Caco-2 (cell line): Measurements from ENCODE around the gene SNAP25. TPM values are rescaled to one million over a fixed set of nuclear protein-coding genes. Genes with fewer than 3 reads are reported as not detected.

ENCODE experiments used
- BruUV-seq: library from RNA; stranded (reverse); fragments of 400-500 nt; replicated peaks from 2 replicates; lab custom pipeline; 2021; lab: Mats Ljungman, UMichigan
- CTCF ChIA-PET: fragments of 300-600 bp; sonication (Branson Sonifier 250); formaldehyde crosslinking; loops from one replicate; lab custom pipeline; 2022; ENCODE audit warnings: antibody characterized with exemption; lab: Charles Lee
- POLR2A ChIA-PET: fragments of 300-600 bp; sonication (Branson Sonifier 250); formaldehyde crosslinking; loops from one replicate; lab custom pipeline; 2022; ENCODE audit warnings: antibody characterized with exemption; lab: Charles Lee
- DNase-seq, 2 experiments: peaks; one replicate each; pipeline versions ENCODE4 v3.0.0 to v3.0.0-alpha.2; 2020 to 2022
- H3K27me3 ChIP-seq: replicated peaks from 2 replicates; pipeline ENCODE4 v1.6.0; 2011; ENCODE audit warnings: low read length; ENCODE audit not compliant: control insufficient read depth, insufficient read depth
- H3K36me3 ChIP-seq: 2 replicates; pipeline ENCODE4 v1.5.1; 2011; ENCODE audit warnings: low read length; ENCODE audit not compliant: control insufficient read depth, insufficient read depth
- H3K4me1 ChIP-seq: fragments of 250-450 bp; sonication (Bioruptor Pico); 2 replicates; pipeline ENCODE4 v1.5.1; 2020; ENCODE audit warnings: mild to moderate bottlenecking
- H3K4me3 ChIP-seq: 2 replicates; pipeline ENCODE4 v1.5.1; 2011; ENCODE audit warnings: low read depth, mild to moderate bottlenecking, control low read depth, low read length
- H3K9me3 ChIP-seq: fragments of 250-450 bp; sonication (Bioruptor Pico); 2 replicates; pipeline ENCODE4 v1.5.1; 2020; ENCODE audit warnings: mild to moderate bottlenecking, moderate library complexity
- H3K27ac Mint-ChIP-seq: one replicate; pipeline ENCODE4 v1.8.0; 2022; ENCODE audit warnings: mixed read lengths; ENCODE audit not compliant: unreplicated experiment
- H3K27me3 Mint-ChIP-seq: one replicate; pipeline ENCODE4 v1.8.0; 2022; ENCODE audit warnings: mixed read lengths; ENCODE audit not compliant: insufficient read depth, unreplicated experiment
- H3K36me3 Mint-ChIP-seq: one replicate; pipeline ENCODE4 v1.8.0; 2022; ENCODE audit warnings: mild to moderate bottlenecking, mixed read lengths; ENCODE audit not compliant: insufficient read depth, unreplicated experiment
- H3K4me1 Mint-ChIP-seq: one replicate; pipeline ENCODE4 v1.8.0; 2022; ENCODE audit warnings: low read depth, mixed read lengths; ENCODE audit not compliant: unreplicated experiment
- H3K4me3 Mint-ChIP-seq: one replicate; pipeline ENCODE4 v1.8.0; 2022; ENCODE audit warnings: mild to moderate bottlenecking, moderate library complexity, mixed read lengths; ENCODE audit not compliant: unreplicated experiment
- H3K9me3 Mint-ChIP-seq: one replicate; pipeline ENCODE4 v1.8.0; 2022; ENCODE audit warnings: mixed read lengths; ENCODE audit not compliant: unreplicated experiment
- CTCF ChIP-seq, 2 experiments: fragments of 200-600 bp in 1 of 2; IDR thresholded peaks; 1 replicate in 1 of 2; 2 replicates in 1 of 2; pipeline versions ENCODE4 v1.5.1 to v1.8.0; 2011 to 2022; ENCODE audit warnings: antibody characterized with exemption in 1 of 2, control low read depth in 1 of 2, inconsistent platforms in 1 of 2, low read depth in 1 of 2, low read length in 1 of 2, mild to moderate bottlenecking in 1 of 2, moderate library complexity in 1 of 2; ENCODE audit not compliant: insufficient read depth in 1 of 2, severe bottlenecking in 1 of 2, unreplicated experiment in 1 of 2
- intact Hi-C: fragments of 100-400 bp; cut with micrococcal nuclease; formaldehyde crosslinking; loops from one replicate; pipeline ENCODE4 v1.10.0; 2022; ENCODE audit not compliant: unreplicated experiment
- total RNA-seq: library from RNA; stranded (reverse); gene quantifications from 2 replicates; pipeline ENCODE4 v1.2.3, GENCODE V29; 2022

Gene SNAP25
- total RNA-seq, 1 experiment from 2014 or later, result not detected

DNA sequence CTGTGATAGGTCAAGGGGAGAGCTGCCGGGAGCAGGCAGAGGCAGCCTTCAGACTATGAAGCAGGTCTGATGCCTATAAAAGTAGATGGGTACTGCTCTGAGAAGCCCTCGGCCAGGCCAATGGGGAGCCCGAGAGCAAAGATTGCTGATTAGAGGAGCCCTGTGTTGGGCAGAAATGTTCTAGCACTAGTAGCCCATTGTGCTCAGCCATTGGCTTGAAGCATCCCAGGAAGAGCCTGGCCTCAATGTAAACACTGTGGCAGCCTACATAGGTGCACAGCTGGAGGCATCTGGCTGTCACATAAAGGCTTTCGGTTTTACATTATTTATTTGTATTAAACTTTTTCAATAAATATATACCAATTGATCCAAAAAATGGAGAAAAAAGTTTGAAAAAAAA is 67.7 kb downstream of the SNAP25 start:
- Histone ChIP-seq H3K27me3 (no peaks in the 10 kb centered on the region), H3K4me1 (no peaks in the 10 kb centered on the region), H3K36me3 (no peaks in the 10 kb centered on the region), H3K9me3 (no peaks in the 10 kb centered on the region), H3K4me3 (no peak overlapping the region)
- Mint-ChIP-seq H3K27ac (no peak overlapping the region), H3K27me3 (peaks cover 6% of the 10 kb centered on the region), H3K36me3 (no peaks in the 10 kb centered on the region), H3K4me1 (no peaks in the 10 kb centered on the region), H3K4me3 (no peak overlapping the region), H3K9me3 (no peaks in the 10 kb centered on the region)
- intact Hi-C loops, result no loop called here
- ChIA-PET POLR2A (no interaction called here), CTCF (no interaction called here)
- DNase-seq, result no peak
- no TSS peak for BruUV-seq
- no peak for TF ChIP-seq CTCF (IDR thresholded peaks at IDR 0.05; ENCODE audit: insufficient read depth in 1 of 2, low read depth in 1 of 2, low read length in 1 of 2, severe bottlenecking in 1 of 2, unreplicated experiment in 1 of 2)

- Mint-ChIP-seq H3K4me3 (no peak overlapping the region), H3K27me3 (peaks cover 6% of the 10 kb centered on the region), H3K36me3 (no peaks in the 10 kb centered on the region), H3K27ac (no peak overlapping the region), H3K9me3 (no peaks in the 10 kb centered on the region), H3K4me1 (no peaks in the 10 kb centered on the region)
- Histone ChIP-seq H3K9me3 (no peaks in the 10 kb centered on the region), H3K4me3 (no peak overlapping the region), H3K4me1 (no peaks in the 10 kb centered on the region), H3K36me3 (no peaks in the 10 kb centered on the region), H3K27me3 (no peaks in the 10 kb centered on the region)
- intact Hi-C loops, result no loop called here
- BruUV-seq, result no TSS peak
- no peak for TF ChIP-seq CTCF (IDR thresholded peaks at IDR 0.05; ENCODE audit: insufficient read depth in 1 of 2, low read depth in 1 of 2, low read length in 1 of 2, severe bottlenecking in 1 of 2, unreplicated experiment in 1 of 2)
- CTCF ChIA-PET, result no interaction called here
- DNase-seq, result no peak
- POLR2A ChIA-PET, result no interaction called here
Measured at GRCh38 chr20:10288421-10288820, 69.8 kb downstream of the SNAP25 start.

DNA sequence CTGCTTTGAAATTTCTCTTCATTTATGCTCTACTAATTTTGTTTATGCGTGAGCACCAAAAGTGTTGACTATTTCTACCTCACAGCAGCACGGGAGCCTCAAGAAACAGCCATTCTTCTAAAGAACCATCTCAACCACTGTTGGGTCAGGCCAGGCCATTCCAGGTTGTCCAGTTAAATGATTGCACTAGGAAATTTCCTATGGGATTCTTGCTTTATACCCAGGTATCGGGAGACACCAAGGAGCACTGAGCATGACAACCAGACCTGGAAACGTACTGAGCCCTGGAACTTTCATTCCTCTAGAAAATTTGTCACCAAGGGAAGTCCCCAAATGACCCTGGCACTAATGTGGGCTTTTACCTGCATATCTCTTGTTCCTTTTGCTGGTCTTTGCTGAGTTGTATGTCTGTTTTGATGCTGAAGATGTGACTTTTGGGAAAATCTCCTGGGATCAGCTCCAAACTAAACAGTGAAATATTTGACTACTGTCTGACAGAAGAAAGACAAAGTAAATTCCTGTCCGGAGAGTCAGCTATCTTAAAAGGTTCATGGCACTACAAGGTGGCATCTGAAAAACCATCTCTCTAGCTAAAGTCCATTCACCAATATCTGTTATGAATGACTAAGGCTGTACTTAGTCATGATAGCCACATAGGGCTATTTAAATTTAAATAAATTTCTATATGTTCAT is 70.5 kb downstream of the SNAP25 start:
- Histone ChIP-seq H3K4me3 (no peak overlapping the region), H3K36me3 (no peaks in the 10 kb centered on the region), H3K27me3 (no peaks in the 10 kb centered on the region), H3K4me1 (no peaks in the 10 kb centered on the region), H3K9me3 (no peaks in the 10 kb centered on the region)
- no peaks in the 10 kb centered on the region for H3K4me1 Mint-ChIP-seq
- H3K27me3 Mint-ChIP-seq, result peaks cover 6% of the 10 kb centered on the region
- H3K4me3 Mint-ChIP-seq, result no peak overlapping the region
- CTCF ChIA-PET, result no interaction called here
- TF ChIP-seq CTCF (IDR thresholded peaks at IDR 0.05; ENCODE audit: insufficient read depth in 1 of 2, low read depth in 1 of 2, low read length in 1 of 2, severe bottlenecking in 1 of 2, unreplicated experiment in 1 of 2), result no peak
- H3K36me3 Mint-ChIP-seq, result no peaks in the 10 kb centered on the region
- no peak for DNase-seq
- no TSS peak for BruUV-seq
- intact Hi-C loops, result no loop called here
- no peak overlapping the region for H3K27ac Mint-ChIP-seq
- POLR2A ChIA-PET, result no interaction called here
- H3K9me3 Mint-ChIP-seq, result no peaks in the 10 kb centered on the region
